NCI-H2107 (cell line): Measurements from ENCODE around the gene REXO4.

Experiments
- DNase-seq: peaks from one replicate; lab custom pipeline; 2025; lab: John Stamatoyannopoulos, UW

Gene REXO4, protein sequence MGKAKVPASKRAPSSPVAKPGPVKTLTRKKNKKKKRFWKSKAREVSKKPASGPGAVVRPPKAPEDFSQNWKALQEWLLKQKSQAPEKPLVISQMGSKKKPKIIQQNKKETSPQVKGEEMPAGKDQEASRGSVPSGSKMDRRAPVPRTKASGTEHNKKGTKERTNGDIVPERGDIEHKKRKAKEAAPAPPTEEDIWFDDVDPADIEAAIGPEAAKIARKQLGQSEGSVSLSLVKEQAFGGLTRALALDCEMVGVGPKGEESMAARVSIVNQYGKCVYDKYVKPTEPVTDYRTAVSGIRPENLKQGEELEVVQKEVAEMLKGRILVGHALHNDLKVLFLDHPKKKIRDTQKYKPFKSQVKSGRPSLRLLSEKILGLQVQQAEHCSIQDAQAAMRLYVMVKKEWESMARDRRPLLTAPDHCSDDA

DNA sequence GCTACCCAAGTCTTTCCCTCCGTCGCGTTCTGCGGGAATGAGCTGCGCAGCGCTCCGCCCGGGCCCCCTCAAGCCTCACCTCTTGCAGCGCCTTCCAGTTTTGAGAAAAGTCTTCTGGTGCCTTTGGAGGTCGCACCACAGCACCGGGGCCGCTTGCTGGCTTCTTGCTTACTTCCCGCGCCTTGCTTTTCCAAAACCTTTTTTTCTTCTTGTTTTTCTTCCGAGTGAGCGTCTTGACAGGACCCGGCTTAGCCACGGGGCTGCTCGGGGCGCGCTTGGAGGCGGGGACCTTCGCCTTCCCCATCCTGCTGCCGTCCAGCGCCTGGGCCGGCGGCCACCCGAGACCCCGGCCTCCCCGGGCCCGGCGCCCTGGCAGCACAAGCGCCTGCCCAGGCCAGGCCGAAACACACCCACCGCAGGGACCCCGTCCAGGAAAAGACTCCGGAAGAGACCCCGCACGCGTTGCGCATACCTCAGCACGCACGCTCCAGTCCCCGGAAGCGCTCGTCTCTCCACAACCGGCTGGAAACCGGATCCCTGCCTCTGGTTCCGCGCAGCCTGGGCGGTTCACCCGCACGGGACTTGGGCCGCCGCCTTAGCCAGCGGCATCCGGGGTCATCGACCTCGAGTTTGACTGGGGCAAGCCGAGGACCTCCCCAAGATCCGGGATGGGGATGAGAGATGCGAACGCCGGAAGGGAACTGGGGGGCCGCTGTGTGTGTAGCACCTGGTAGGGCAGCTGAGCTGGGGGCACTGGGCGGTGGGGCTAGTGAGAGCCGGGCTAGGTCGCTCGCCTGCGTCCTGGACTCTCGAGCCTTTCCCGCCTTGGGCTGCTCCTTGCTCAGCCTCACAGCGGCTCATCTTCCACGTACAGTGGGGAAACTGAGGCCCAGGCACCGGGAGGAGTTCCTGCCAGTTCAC, at the start of gene REXO4:
Gene REXO4, minus strand, starts transcription at position 470 of the 921 bp plus-strand sequence. Its CDS starts 166 bp downstream, at position 304.
- peak; percentile 70 for DNase-seq

- no peak for DNase-seq
Measured at GRCh38 chr9:133467101-133467500, 49.3 kb upstream of the REXO4 start.

- DNase-seq: no peak
Measured at GRCh38 chr9:133465984-133466383, 48.2 kb upstream of the REXO4 start.

DNA sequence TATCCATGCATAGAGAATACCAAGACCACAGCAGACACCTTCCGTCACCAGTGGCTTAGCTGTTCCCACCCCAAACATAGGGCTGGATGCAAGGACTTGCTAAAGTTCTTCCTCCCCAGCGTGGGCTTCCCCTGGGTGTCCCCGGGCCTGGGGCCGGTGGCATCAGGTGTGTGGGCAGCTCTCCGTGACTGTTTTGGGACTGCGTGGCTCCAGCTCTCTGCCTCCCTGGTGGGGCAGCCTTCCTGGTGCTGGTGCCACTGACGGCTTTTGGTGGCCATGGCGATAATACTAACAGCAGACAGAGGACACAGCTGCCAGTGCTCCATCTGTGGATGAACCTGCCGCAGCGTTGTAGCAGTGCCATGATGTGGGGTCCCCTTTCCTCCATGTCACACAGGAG, 46.8 kb upstream of the REXO4 start:
- DNase-seq: no peak

GRCh38 chr9:133463864-133464615, 46.2 kb upstream of the REXO4 start:
- no peak for DNase-seq

- no peak for DNase-seq
Measured at GRCh38 chr9:133463234-133463863, 45.5 kb upstream of the REXO4 start.

GRCh38 chr9:133461975-133462374, 44.2 kb upstream of the REXO4 start:
- no peak for DNase-seq

DNA sequence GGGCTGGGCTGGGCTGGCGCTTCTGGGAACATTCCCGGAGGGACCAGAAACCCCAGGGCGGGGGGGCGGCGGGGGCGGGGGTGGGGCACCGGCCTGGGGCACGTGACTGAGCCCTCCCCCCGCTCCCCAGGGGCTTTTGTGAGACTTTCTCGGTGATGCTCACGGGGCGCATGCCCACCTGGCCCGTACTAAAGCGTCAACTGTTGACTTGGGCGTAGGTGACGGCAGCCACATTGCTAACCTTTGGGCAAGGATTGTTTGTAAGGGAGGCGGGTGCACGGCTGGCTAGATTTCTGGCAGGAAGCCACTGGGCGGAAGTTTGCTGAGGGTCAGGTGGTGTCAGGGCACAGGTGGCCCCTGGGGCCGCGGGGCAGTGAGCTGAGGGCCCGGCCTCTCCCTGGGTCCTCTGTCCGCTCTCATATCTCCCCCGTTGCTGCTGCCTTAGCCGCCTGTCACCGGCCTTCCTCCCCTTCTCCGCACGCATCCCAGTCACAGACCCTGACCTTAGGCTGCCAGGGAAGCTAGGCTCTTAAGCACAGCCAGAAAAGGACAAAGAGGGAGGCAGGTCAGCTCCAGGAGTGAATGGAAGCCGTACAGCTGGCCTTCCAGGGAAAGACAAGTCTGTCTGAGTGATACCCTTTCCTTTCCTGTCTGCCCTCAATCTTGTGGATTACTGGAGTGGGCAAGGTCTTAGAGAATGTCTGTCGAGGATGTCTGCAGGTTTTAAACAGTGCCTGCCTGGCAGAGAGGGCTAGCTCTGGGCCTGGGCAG, 42.8 kb upstream of the REXO4 start:
- DNase-seq: peak; percentile 28

DNA sequence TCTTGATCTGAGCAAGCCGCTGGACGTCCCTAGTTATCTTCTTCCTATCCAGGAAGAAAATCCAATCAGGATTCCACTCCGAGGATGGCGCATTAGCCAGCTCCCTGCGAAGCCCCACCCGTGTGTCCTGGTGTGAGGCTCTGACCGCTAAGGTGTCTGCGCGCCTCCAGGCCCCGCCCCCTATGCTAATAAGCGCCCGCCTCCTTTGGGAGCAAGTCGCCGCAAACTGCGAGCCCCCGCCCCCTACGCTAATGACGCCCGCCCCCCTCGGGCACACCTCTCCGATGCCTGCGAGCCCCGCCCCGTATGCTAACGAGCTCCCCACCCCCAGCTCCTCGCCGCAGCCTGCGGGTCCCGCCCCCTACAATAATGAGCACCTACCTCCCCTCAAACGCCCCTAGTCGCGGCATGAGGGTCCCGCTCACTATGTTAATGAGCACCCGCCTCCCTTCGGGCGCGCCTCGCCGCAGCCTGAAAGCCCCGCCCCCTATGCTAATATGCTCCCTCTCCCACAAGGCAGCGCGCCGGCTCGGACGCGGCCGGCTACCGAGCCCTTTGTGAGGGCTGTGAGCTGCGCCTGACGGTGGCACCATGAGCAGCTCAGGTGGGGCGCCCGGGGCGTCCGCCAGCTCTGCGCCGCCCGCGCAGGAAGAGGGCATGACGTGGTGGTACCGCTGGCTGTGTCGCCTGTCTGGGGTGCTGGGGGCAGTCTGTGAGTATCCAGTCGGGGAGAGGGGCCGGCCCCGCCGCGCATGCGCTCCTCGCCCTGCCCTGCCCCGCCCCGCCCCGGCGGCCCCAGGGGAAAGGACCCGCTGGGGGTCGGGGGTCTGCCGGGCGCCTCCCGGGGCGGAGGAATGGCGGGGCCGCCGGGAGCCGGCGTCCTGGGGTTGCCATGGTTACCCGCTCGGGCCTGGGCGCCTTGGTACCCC, 41.9 kb upstream of the REXO4 start, which contains the start of gene CACFD1:
Gene CACFD1, plus strand, starts transcription at position 503 of the 929 bp plus-strand sequence. Its CDS starts 89 bp downstream, at position 592.
- peak; percentile 85 for DNase-seq

DNA sequence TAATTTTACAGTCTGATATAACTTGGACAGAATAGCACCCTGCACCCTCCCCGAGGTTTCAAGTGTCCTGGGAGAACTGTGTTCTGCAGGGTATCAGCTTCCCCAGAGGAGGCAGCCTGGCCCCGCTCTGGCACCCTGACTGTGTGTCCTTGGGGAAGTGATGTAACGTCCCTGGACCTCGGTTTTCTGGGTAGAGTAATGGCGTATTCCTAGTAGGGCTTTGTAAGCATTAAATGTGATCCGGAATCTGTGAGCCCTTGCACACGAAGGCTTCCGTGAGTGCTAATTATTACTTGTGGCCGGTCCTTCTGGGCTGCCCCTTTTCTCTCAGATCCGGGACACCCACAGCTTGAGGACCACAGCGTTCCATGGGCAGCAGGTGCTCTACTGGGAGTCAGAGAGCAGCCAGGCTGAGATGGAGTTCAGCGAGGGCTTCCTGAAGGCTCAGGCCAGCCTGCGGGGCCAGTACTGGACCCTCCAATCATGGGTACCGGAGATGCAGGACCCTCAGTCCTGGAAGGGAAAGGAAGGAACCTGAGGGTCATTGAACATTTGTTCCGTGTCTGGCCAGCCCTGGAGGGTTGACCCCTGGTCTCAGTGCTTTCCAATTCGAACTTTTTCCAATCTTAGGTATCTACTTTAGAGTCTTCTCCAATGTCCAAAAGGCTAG, 41.0 kb upstream of the REXO4 start:
- DNase-seq: no peak

DNA sequence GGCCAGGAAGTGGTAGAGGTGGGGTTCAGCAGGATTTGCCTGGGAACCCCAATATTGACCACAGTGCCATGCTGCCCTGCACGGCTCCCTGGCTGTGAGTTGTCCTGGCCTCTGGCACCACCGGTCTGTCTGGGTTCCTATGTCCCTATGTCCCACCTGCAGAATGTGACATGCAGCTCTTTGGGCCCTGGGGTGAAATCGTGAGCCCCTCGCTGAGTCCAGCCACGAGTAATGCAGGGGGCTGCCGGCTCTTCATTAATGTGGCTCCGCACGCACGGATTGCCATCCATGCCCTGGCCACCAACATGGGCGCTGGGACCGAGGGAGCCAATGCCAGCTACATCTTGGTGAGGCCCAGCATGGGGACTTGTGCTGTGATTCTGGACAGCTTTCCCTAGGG, 39.9 kb upstream of the REXO4 start:
- no peak for DNase-seq

DNA sequence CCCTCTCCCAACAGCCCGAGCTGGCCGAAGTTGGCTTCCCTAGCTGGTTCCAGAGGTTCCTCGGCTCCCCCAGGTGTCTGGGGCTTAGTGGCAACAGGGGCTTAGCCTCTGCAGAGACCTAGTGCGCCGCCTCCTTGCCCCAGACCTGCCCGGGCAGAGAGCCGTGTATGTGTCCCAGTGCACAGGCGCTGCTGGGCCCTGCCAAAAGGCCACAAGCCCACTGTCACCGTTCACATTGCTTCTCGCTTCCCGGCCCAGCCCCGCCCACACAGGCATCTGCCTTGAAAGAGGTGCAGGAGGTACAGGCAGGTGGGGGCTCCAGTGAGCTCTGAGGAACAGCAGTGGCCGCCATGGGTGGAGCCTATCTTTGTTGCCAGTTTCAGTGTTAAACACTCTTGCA, 39.4 kb upstream of the REXO4 start:
- no peak for DNase-seq

GRCh38 chr9:133456409-133456808, 38.6 kb upstream of the REXO4 start:
- DNase-seq: no peak

GRCh38 chr9:133455936-133456335, 38.1 kb upstream of the REXO4 start:
- DNase-seq: no peak

- DNase-seq: no peak
Measured at GRCh38 chr9:133454943-133455673, 37.3 kb upstream of the REXO4 start.

DNA sequence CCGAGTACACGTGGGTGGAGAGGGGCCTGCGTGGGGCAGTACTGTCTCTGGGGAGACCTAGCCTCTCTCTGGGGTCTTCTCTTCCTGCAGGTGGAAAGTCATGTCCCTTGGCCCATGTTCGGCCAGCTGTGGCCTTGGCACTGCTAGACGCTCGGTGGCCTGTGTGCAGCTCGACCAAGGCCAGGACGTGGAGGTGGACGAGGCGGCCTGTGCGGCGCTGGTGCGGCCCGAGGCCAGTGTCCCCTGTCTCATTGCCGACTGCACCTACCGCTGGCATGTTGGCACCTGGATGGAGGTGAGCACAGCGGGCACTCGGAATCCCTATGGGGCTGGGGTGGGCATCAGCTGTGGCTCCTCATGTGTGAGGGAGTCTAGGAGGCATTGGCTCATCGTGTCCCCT, 36.5 kb upstream of the REXO4 start:
- no peak for DNase-seq

GRCh38 chr9:133453651-133454050, 35.8 kb upstream of the REXO4 start:
- DNase-seq: no peak

- no peak for DNase-seq
Measured at GRCh38 chr9:133452562-133452961, 34.8 kb upstream of the REXO4 start.
